Uterus (tissue), 4 donors: ENCODE measurements around the gene NPTXR. TPM values are rescaled to one million over a fixed set of nuclear protein-coding genes. Genes with fewer than 3 reads are reported as not detected.
A peak's percentile ranks its signal among the peaks of the same experiment; 100 is the strongest.
"Not testable (repeated sequence)": the region's sequence is repeated elsewhere in the genome, so short reads cannot be mapped to it uniquely, and the experiment has no call there.

Experiments
- DNase-seq, 2 donors: peaks; one replicate each; pipeline ENCODE4 v3.0.0-alpha.2; 2019 to 2020
- H3K27ac ChIP-seq, 2 donors: fragments of 200-600 bp; sonication (generic); 1 replicate in 1 of 2; 2 replicates in 1 of 2; pipeline ENCODE4 v1.5.1; 2016 to 2018
- H3K27me3 ChIP-seq, 2 donors: fragments of 200-600 bp; sonication (generic); one replicate each; pipeline ENCODE4 v1.5.1; 2018 to 2019; ENCODE audit warnings: control low read depth in 1 of 2
- H3K36me3 ChIP-seq, 2 donors: fragments of 200-600 bp; sonication (generic); one replicate each; pipeline ENCODE4 v1.5.1; 2019; ENCODE audit warnings: control low read depth in 1 of 2
- H3K4me1 ChIP-seq, 2 donors: fragments of 200-600 bp; sonication (generic); one replicate each; pipeline ENCODE4 v1.5.1; 2018 to 2019; ENCODE audit warnings: control low read depth in 1 of 2
- H3K4me3 ChIP-seq, 2 donors: fragments of 200-600 bp; sonication (generic); 1 replicate in 1 of 2; 2 replicates in 1 of 2; pipeline ENCODE4 v1.5.1; 2018 to 2019; ENCODE audit warnings: mild to moderate bottlenecking in 1 of 2
- H3K9me3 ChIP-seq, 2 donors: fragments of 200-600 bp; sonication (generic); one replicate each; pipeline ENCODE4 v1.5.1; 2019; ENCODE audit warnings: control low read depth in 1 of 2
- POLR2A ChIP-seq, 2 donors: fragments of 450-650 bp; IDR thresholded peaks; one replicate each; pipeline ENCODE4 v1.6.1; 2016; ENCODE audit warnings: antibody characterized with exemption in 2 of 2, mild to moderate bottlenecking in 1 of 2, moderate library complexity in 1 of 2
- intact Hi-C: fragments of 100-400 bp; cut with DNase I; formaldehyde crosslinking; loops from one replicate; pipeline ENCODE4 v1.15.1; 2023; ENCODE audit warnings: low total_unique reads
- total RNA-seq, 4 donors: library from RNA; depleted of rRNA in 3 of 4; stranded (reverse); fragments of >200 nt in 3 of 4; gene quantifications; one replicate each; pipeline versions ENCODE4 v1.1.0 to v1.2.4, GENCODE V29; 2014 to 2023
- TF ChIP-seq, protein P1 (sequence below), 4 experiments: fragments of 200-600 bp in 2 of 4; fragments of 450-650 bp in 2 of 4; sonication (generic) in 2 of 4; IDR thresholded peaks; one replicate each; pipeline ENCODE4 v1.5.1; 2016 to 2019; ENCODE audit warnings: antibody characterized with exemption in 4 of 4, mild to moderate bottlenecking in 2 of 4, moderate library complexity in 1 of 4
- donor health status: DM: yes; HTN: yes; CAD: no.

Gene NPTXR
- total RNA-seq, 4 donors from 2014 or later = 1.8 to 24.1 (median 10.0) TPM

DNA sequence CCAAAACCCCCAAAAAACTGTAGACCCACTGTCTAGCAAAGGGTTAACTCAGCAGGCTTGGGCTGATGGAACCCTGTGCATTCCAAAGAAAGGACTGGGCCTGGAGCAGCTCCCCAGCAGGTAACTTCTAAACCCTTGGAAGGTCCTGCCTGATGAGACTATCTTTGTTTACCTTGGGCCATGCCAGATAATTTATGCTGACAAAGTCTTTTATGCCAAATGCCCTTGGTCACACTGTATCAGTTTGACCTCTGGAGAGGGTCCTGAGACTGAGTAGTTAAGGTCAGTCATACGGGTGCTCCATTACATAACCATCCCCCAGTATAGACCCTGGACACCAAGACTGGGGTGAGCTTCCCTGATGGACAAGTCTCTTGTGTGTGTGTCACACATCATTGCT lies 28.0 kb downstream of the NPTXR start:
- no peak for TF ChIP-seq POLR2A (IDR thresholded peaks at IDR 0.05)
- TF ChIP-seq, protein P1, sequence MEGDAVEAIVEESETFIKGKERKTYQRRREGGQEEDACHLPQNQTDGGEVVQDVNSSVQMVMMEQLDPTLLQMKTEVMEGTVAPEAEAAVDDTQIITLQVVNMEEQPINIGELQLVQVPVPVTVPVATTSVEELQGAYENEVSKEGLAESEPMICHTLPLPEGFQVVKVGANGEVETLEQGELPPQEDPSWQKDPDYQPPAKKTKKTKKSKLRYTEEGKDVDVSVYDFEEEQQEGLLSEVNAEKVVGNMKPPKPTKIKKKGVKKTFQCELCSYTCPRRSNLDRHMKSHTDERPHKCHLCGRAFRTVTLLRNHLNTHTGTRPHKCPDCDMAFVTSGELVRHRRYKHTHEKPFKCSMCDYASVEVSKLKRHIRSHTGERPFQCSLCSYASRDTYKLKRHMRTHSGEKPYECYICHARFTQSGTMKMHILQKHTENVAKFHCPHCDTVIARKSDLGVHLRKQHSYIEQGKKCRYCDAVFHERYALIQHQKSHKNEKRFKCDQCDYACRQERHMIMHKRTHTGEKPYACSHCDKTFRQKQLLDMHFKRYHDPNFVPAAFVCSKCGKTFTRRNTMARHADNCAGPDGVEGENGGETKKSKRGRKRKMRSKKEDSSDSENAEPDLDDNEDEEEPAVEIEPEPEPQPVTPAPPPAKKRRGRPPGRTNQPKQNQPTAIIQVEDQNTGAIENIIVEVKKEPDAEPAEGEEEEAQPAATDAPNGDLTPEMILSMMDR (IDR thresholded peaks at IDR 0.05) = no peak
- H3K4me3 ChIP-seq = no peak overlapping the region
- H3K9me3 ChIP-seq = no peaks in the 10 kb centered on the region
- H3K36me3 ChIP-seq = no peaks in the 10 kb centered on the region
- no peak for DNase-seq
- no peak overlapping the region for H3K27ac ChIP-seq
- H3K4me1 ChIP-seq = no peaks in the 10 kb centered on the region
- intact Hi-C loops = no loop called here
- no peaks in the 10 kb centered on the region for H3K27me3 ChIP-seq

DNA sequence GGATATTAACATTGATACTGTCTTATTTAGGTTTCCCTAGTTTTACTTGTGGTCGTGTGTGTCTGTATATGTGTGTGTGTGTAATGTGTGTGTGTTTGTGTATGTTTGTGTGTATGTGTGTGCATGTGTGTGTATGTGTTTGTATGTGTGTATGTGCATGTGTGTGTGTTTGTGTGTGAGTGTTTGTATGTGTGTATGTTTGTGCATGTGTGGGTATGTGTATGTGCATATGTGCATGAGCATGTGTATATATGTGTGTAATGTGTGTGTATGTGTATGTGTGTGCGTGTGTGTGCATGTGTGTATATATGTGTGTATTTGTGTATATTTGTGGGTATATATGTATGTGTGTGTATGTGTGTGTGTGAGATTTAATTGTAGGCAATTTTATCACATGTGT lies 32.6 kb downstream of the NPTXR start:
- no peak for TF ChIP-seq POLR2A (IDR thresholded peaks at IDR 0.05)
- TF ChIP-seq, protein P1 (IDR thresholded peaks at IDR 0.05) = no peak
- H3K4me1 ChIP-seq = no peaks in the 10 kb centered on the region
- H3K9me3 ChIP-seq = peaks cover 0 to 2% of the 10 kb centered on the region in 2 donors
- no peak overlapping the region for H3K27ac ChIP-seq
- H3K36me3 ChIP-seq = no peaks in the 10 kb centered on the region
- no peak overlapping the region for H3K4me3 ChIP-seq
- intact Hi-C loops = no loop called here
- DNase-seq = no peak
- H3K27me3 ChIP-seq = no peaks in the 10 kb centered on the region

DNA sequence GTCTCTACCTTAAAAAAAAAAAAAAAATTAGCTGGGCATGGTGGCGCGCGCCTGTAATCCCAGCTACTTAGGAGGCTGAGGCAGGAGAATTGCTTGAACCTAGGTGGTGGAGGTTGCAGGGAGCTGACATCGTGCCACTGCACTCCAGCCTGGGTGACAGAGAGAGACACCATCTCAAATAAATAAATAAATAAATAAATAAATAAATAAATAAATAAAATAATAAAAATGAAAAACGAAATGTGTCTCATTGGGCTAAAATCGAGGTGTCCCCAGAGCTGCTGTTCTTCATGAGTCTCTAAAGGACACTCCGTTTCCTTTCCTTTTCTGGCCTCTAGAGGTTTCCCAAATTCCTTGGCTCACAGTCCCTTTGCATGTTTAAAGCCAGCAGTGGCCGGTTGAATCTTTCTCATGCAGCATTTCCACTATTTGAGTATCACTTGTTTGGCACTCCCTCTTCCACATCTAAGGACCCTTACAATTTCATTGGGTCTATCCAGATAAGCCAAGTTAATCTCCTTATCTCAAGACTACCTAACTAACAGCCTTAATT lies 38.7 kb downstream of the NPTXR start:
- intact Hi-C loops, H3K27ac ChIP-seq, H3K4me1 ChIP-seq, H3K9me3 ChIP-seq, H3K4me3 ChIP-seq, H3K36me3 ChIP-seq, DNase-seq, H3K27me3 ChIP-seq: not testable (repeated sequence)

DNA sequence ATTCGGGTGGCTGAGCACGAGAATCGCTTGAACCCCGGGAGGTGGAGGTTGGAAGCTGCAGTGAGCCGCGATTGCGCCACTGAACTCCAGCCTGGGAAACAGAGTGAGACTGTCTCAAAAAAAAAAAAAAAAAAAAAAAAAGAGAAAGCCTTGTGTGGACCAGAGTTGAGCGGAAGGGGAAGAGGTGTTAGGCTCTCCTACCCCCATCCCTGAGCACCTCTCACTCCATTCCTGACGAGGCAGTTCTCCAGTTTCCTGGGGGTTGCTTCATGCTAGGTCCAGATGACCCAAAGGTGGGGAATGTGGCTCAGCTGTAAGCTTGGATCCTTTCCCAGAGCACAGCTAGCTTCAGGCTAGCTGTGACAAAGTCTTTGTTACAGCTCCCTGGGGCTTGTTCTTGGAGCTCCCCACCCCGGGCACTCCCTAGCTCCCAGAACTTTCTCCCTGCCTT lies 41.1 kb downstream of the NPTXR start:
- intact Hi-C loops = no loop called here
- no peaks in the 10 kb centered on the region for H3K9me3 ChIP-seq
- DNase-seq = peak; percentile 58 to 73
- no peaks in the 10 kb centered on the region for H3K4me1 ChIP-seq
- no peak overlapping the region for H3K4me3 ChIP-seq
- no peaks in the 10 kb centered on the region for H3K36me3 ChIP-seq
- no peak overlapping the region for H3K27ac ChIP-seq
- H3K27me3 ChIP-seq = no peaks in the 10 kb centered on the region
- TF ChIP-seq POLR2A (IDR thresholded peaks at IDR 0.05) = no peak

DNA sequence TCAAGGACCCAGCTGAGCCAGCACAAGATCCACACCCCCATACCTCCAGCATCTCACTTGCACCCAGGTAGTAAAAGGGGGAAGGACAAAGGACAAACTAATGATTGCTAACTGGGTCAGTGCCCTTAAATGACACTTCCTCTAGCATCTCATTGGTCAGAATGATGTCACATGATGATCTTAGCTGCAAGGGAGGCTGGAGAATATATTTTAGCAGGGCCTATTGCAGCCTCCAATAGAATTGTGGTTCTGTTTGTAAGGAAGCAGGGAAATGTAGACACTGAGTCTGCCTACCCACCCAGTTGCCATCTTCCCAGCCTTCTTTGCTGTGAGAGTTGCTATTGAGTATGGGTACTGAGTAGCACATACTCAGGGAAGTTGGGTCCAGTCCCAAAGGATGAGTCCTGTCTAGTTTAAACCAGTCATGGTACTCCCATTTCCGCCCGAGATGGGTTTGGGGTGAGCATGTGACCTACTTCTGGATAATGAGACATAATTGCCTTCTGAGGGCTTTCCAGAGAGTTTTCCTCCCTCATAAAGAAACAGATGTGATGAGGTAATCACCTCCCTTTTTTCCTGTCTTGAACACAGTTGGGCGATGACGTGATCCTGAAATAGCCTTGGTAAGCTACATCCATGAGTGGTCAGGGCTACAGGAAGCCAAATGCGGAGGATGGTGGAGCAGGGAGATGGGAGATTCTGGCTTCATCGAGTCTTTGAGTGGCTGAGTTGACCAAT lies 44.4 kb downstream of the NPTXR start:
- H3K9me3 ChIP-seq = no peaks in the 10 kb centered on the region
- intact Hi-C loops = no loop called here
- DNase-seq = no peak
- H3K4me1 ChIP-seq = no peaks in the 10 kb centered on the region
- H3K4me3 ChIP-seq = no peak overlapping the region
- H3K36me3 ChIP-seq = no peaks in the 10 kb centered on the region
- no peaks in the 10 kb centered on the region for H3K27me3 ChIP-seq
- TF ChIP-seq, protein P1 (IDR thresholded peaks at IDR 0.05) = no peak
- no peak for TF ChIP-seq POLR2A (IDR thresholded peaks at IDR 0.05)
- H3K27ac ChIP-seq = no peak overlapping the region

DNA sequence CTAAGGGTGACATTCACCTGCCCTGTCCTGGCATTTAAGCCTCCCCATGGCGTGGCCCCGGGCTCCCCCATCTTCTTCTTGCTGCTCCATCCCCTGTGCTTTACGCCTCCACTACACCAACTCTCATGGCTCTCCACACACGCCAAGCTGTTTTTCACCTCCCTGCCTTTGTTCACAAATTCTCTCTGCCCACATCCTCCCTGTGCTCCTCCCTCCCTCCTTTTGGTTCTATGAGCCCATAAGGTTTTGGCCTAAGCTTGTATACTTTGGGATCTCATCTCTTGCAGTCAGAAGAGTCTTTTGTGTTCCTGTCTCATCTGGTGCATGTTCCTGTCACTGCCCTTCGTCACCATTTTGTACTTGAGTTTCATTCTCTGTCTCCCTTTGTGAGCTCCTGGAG lies 45.3 kb downstream of the NPTXR start:
- no peak overlapping the region for H3K4me3 ChIP-seq
- H3K36me3 ChIP-seq = no peaks in the 10 kb centered on the region
- no peak for DNase-seq
- intact Hi-C loops = no loop called here
- no peaks in the 10 kb centered on the region for H3K4me1 ChIP-seq
- TF ChIP-seq POLR2A (IDR thresholded peaks at IDR 0.05) = no peak
- TF ChIP-seq, protein P1 (IDR thresholded peaks at IDR 0.05) = no peak
- no peaks in the 10 kb centered on the region for H3K9me3 ChIP-seq
- H3K27me3 ChIP-seq = no peaks in the 10 kb centered on the region
- no peak overlapping the region for H3K27ac ChIP-seq
